NCI-H1092 treated with DMSO at 0.1 percent for 48 hours (cell line): ENCODE measurements around the gene YEATS4.

ENCODE experiments used
- DNase-seq: peaks from one replicate; lab custom pipeline; 2025; lab: John Stamatoyannopoulos, UW

YEATS4 gene

GRCh38 chr12:69433653-69434052 is 74.1 kb downstream of the YEATS4 start:
- DNase-seq: no peak

- DNase-seq: no peak
Measured at GRCh38 chr12:69435644-69436043, 76.1 kb downstream of the YEATS4 start.

- DNase-seq: no peak
Measured at GRCh38 chr12:69437073-69437472, 77.5 kb downstream of the YEATS4 start.

GRCh38 chr12:69438539-69438938 is 79.0 kb downstream of the YEATS4 start:
- DNase-seq: no peak

GRCh38 chr12:69440016-69440415 is 80.5 kb downstream of the YEATS4 start:
- no peak for DNase-seq
